Smooth muscle cell (in vitro differentiated cells): ENCODE measurements around the gene ZEB1. TPM values are rescaled to one million over a fixed set of nuclear protein-coding genes. Genes with fewer than 3 reads are reported as not detected.

Experiments used
- DNase-seq: peaks from one replicate; lab custom pipeline; 2025; ENCODE audit not compliant: unreplicated experiment; lab: John Stamatoyannopoulos, UW
- H2AFZ ChIP-seq: fragments of 200-600 bp; sonication (generic); 2 replicates; pipeline ENCODE4 v1.6.0; 2016; ENCODE audit warnings: antibody characterized with exemption, low read depth, mild to moderate bottlenecking
- H3F3A ChIP-seq: fragments of 200-600 bp; sonication (generic); 2 replicates; pipeline ENCODE4 v1.6.0; 2017; ENCODE audit warnings: antibody characterized with exemption, low read depth
- H3K27ac ChIP-seq: fragments of 200-600 bp; sonication (generic); 2 replicates; pipeline ENCODE4 v1.5.1; 2016; ENCODE audit warnings: low read depth, mild to moderate bottlenecking
- H3K27me3 ChIP-seq: fragments of 200-600 bp; sonication (generic); 2 replicates; pipeline ENCODE4 v1.6.1; 2016; ENCODE audit warnings: low read depth, mild to moderate bottlenecking
- H3K36me3 ChIP-seq: fragments of 200-600 bp; sonication (generic); 2 replicates; pipeline ENCODE4 v1.5.1; 2016; ENCODE audit warnings: low read depth
- H3K4me1 ChIP-seq: fragments of 200-600 bp; sonication (generic); 2 replicates; pipeline ENCODE4 v1.5.1; 2016; ENCODE audit warnings: low read depth
- H3K4me2 ChIP-seq: fragments of 200-600 bp; sonication (generic); 2 replicates; pipeline ENCODE4 v1.6.0; 2016; ENCODE audit warnings: mild to moderate bottlenecking
- H3K4me3 ChIP-seq: fragments of 200-600 bp; sonication (generic); 2 replicates; pipeline ENCODE4 v1.5.1; 2016; ENCODE audit warnings: mild to moderate bottlenecking
- H3K79me2 ChIP-seq: fragments of 200-600 bp; sonication (generic); 2 replicates; pipeline ENCODE4 v1.6.0; 2016; ENCODE audit warnings: low read depth, mild to moderate bottlenecking
- H3K9ac ChIP-seq: fragments of 200-600 bp; sonication (generic); 2 replicates; pipeline ENCODE4 v1.6.0; 2016; ENCODE audit warnings: low read depth
- H3K9me3 ChIP-seq: fragments of 200-600 bp; sonication (generic); replicated peaks from 2 replicates; pipeline ENCODE4 v1.5.1; 2016; ENCODE audit warnings: low read depth
- H4K20me1 ChIP-seq: fragments of 200-600 bp; sonication (generic); 2 replicates; pipeline ENCODE4 v1.6.0; 2016; ENCODE audit warnings: low read depth
- CTCF ChIP-seq: fragments of 200-600 bp; sonication (generic); IDR thresholded peaks from 2 replicates; pipeline ENCODE4 v1.5.1; 2017; ENCODE audit warnings: borderline replicate concordance, mild to moderate bottlenecking, antibody characterized with exemption; ENCODE audit not compliant: insufficient read depth, poor library complexity, severe bottlenecking
- WGBS: methylation state at CpG from one replicate; pipeline ENCODE4 v1.1.7; 2016; ENCODE audit warnings: low lambda C conversion rate; 5-methylcytosine and 5-hydroxymethylcytosine counted together
- polyA plus RNA-seq: library from polyadenylated mRNA; unstranded; fragments of >200 nt; fragmentation: Nextera tagmentation; extraction: Ambion mirVana; gene quantifications from 2 replicates; pipeline ENCODE4 v1.2.1, GENCODE V29; 2016
- total RNA-seq: library from RNA; depleted of rRNA; stranded (reverse); fragments of >200 nt; gene quantifications from 2 replicates; pipeline ENCODE4 v1.2.3, GENCODE V29; 2014

ZEB1 gene
- total and polyA plus RNA-seq, 2 experiments from 2014 or later, result 7.9 to 15.7 TPM

- Histone ChIP-seq H3K4me2 (no peak overlapping the region), H4K20me1 (no peaks in the 10 kb centered on the region), H3K4me1 (no peaks in the 10 kb centered on the region), H3K4me3 (no peak overlapping the region), H3K9me3 (no peaks in the 10 kb centered on the region), H3K79me2 (no peaks in the 10 kb centered on the region), H2AFZ (no peak overlapping the region), H3K27ac (no peak overlapping the region), H3K27me3 (no peaks in the 10 kb centered on the region), H3F3A (no peaks in the 10 kb centered on the region), H3K9ac (no peak overlapping the region), H3K36me3 (no peaks in the 10 kb centered on the region)
- DNase-seq, result no peak
- no peak for TF ChIP-seq CTCF
- 91% methylated on average over 3 of the region's 3 CpGs for WGBS
Measured at GRCh38 chr10:31313396-31313795, 5.6 kb upstream of the ZEB1 start.

GRCh38 chr10:31314256-31315150 is 4.5 kb upstream of the ZEB1 start:
- no peak overlapping the region for H3K27ac ChIP-seq
- no peaks in the 10 kb centered on the region for H3K79me2 ChIP-seq
- no peaks in the 10 kb centered on the region for H3K27me3 ChIP-seq
- H3K9ac ChIP-seq, result no peak overlapping the region
- no peak overlapping the region for H3K4me2 ChIP-seq
- 92% methylated on average over 8 of the region's 8 CpGs for WGBS
- H3K4me3 ChIP-seq, result no peak overlapping the region
- no peaks in the 10 kb centered on the region for H3K9me3 ChIP-seq
- H3F3A ChIP-seq, result no peaks in the 10 kb centered on the region
- no peaks in the 10 kb centered on the region for H3K4me1 ChIP-seq
- no peak for DNase-seq
- TF ChIP-seq CTCF, result no peak
- no peak overlapping the region for H2AFZ ChIP-seq
- H3K36me3 ChIP-seq, result no peaks in the 10 kb centered on the region
- no peaks in the 10 kb centered on the region for H4K20me1 ChIP-seq

GRCh38 chr10:31315453-31315852 is 3.6 kb upstream of the ZEB1 start:
- no peak for DNase-seq
- Histone ChIP-seq H3K79me2 (peaks cover under 1% of the 10 kb centered on the region), H3K9ac (no peak overlapping the region), H4K20me1 (no peaks in the 10 kb centered on the region), H2AFZ (no peak overlapping the region), H3K36me3 (no peaks in the 10 kb centered on the region), H3K27ac (no peak overlapping the region), H3K4me3 (no peak overlapping the region), H3K4me2 (no peak overlapping the region), H3K27me3 (peaks cover 3% of the 10 kb centered on the region), H3F3A (no peaks in the 10 kb centered on the region), H3K9me3 (no peaks in the 10 kb centered on the region), H3K4me1 (no peaks in the 10 kb centered on the region)
- TF ChIP-seq CTCF, result no peak
- WGBS, result 83% methylated on average over 4 of the region's 4 CpGs

- DNase-seq, result no peak
- no peaks in the 10 kb centered on the region for H3K36me3 ChIP-seq
- 93% methylated on average over 5 of the region's 5 CpGs for WGBS
- no peak overlapping the region for H3K4me2 ChIP-seq
- H3K79me2 ChIP-seq, result peaks cover 17% of the 10 kb centered on the region
- H3K9ac ChIP-seq, result no peak overlapping the region
- no peaks in the 10 kb centered on the region for H3F3A ChIP-seq
- no peak for TF ChIP-seq CTCF
- no peak overlapping the region for H3K27ac ChIP-seq
- no peaks in the 10 kb centered on the region for H3K9me3 ChIP-seq
- H3K4me3 ChIP-seq, result no peak overlapping the region
- H3K4me1 ChIP-seq, result peaks cover 6% of the 10 kb centered on the region
- H4K20me1 ChIP-seq, result peaks cover 11% of the 10 kb centered on the region
- H3K27me3 ChIP-seq, result peaks cover 20% of the 10 kb centered on the region
- H2AFZ ChIP-seq, result no peak overlapping the region
Measured at GRCh38 chr10:31317171-31317570, 1.8 kb upstream of the ZEB1 start.
